ACHN (cell line): Measurements from ENCODE around the gene NR6A1.

Experiments
- DNase-seq: peaks from one replicate; pipeline ENCODE4 v3.0.0-alpha.2; 2015
- in situ Hi-C: cut with HindIII; loops from 2 replicates; pipeline ENCODE4 v1.10.0; 2017; ENCODE audit warnings: low sequenced_read_pairs, low pct_ligation_motif_present, low pct_unique_long_range_greater_than_20kb

NR6A1 gene

DNA sequence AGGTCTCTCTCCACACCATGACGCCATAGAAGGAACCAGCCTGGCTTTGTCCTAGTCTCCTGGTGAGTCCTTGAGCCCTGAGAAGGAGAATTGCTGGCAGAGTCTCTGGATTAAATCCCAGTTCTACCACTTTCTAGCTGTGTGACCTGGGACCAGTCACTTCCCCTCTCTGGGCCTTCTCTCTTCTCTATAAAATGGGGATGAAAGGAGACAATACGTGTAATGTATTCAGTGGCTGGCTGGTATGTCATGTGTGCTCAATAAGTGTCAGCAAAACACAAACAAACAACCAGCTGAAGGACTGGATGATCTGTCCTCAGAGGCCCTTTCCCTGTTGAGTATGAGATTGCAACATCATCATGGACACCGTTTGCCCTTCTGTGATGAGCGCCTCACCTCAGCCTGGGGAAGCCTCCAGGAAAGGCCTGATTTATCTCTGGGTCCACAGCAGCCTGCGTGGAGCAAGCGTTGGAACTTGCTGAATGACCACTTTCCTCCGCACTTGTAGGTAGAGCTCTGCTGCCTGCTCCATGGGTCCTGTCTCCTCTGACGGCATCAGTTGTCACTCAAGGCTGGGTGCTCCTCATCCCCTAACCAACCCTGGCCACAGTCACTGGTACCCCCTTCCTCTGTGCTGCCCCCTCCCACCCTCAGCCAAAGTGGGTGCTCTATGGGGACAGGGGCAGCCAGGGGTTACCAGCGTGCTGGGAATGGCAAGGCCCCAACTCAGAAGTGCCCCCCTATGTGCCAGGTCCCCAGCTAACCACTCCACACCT lies 260.3 kb downstream of the NR6A1 start:
- DNase-seq, result no peak
- in situ Hi-C loops, result no loop called here

GRCh38 chr9:124507880-124508423 lies 263.2 kb downstream of the NR6A1 start:
- no peak for DNase-seq
- in situ Hi-C loops, result no loop called here

- no peak for DNase-seq
- in situ Hi-C loops, result no loop called here
Observed at GRCh38 chr9:124506931-124507879, 263.9 kb downstream of the NR6A1 start, which contains the start of gene NR5A1. Gene NR5A1, minus strand, starts transcription at chr9:124507399. Its CDS starts 4,004 bp downstream, at chr9:124503395.

DNA sequence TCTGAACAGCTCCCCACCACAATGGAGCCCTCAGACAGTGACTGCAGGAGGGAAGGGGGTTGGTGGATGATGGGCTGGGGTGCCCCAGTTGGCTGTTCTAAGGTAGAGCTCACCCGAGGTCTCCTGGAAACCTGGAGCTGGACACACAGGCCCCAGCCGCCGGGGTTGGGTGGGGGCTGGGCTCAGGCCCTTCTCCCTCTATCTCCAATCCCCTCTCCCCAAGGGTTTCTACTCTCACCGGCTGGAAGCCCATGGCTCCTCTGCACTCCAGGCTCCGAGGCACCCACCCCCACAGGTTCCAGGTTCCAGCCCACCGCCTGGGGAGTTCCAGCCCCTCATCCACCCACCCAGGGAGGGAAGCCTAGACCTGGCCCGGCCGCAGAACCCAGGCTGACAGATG lies 264.7 kb downstream of the NR6A1 start:
- in situ Hi-C loops, result no loop called here
- no peak for DNase-seq

GRCh38 chr9:124505901-124506346 lies 265.2 kb downstream of the NR6A1 start:
- in situ Hi-C loops, result no loop called here
- no peak for DNase-seq

- no peak for DNase-seq
- in situ Hi-C loops, result no loop called here
Observed at GRCh38 chr9:124505006-124505900, 265.9 kb downstream of the NR6A1 start.

DNA sequence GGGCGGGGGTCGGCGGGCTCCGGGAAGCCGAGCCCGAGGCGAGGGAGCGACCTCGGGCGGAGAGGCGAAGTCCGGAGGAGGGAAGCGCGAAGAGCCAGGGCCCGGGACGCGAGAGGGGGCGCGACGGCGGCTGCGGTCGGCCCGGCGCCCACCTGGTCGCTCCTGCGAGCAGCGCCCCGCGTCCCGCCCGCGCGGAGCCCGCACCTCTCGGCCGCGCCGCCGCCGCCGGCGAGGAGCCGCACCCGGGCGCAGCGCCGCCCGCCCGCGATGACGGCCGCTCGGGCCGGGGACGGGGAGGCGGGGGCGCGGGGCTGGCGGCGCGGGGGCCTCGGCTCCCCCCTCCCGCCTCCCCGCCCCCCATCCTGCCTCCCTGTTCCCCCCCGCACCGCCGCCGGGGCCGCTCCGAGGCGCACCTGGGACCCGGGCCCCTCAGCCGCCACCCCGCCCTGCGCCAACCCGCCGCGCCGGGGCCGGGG lies 266.5 kb downstream of the NR6A1 start:
- no peak for DNase-seq
- in situ Hi-C loops, result no loop called here

DNA sequence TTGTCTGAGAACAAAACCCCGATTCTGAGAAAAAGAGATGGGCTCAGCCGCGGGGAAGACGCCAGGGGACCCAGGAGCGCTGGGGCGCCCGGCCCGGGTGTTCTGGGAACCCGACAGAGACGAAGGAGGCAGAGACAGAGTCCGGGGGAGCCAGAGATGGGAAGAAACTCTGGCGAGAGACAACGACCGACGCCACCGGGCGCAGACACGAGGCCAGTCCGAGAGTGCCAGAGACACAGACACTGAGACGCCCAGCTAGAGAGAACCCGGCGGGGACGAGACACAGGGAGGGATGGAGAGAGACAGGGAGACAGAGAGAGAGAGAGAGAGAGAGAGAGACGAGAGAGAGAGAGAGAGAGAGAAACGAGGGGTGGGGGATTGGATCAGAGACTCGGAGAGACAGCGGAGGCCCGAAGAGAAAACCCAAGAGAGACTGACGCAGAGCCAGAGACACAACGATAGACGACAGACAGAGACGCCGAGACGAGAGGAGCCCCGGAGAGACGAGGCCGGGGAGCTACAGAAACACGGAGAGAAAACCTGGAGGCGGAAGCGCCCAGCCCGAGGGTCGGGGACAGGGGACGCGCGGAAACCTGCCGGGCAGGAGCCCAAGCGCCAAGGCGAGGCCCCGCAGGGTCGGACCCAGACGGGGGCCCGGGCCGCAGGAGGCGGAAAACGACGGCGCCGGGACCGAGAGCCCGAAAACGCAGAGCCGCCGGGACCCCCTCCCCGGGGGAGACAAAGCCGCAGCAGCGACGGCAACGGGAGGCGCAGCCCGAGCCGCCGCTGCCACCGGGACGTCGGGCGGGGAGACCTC lies 267.2 kb downstream of the NR6A1 start:
- in situ Hi-C loops, result no loop called here
- no peak for DNase-seq

GRCh38 chr9:124502711-124503702 lies 268.1 kb downstream of the NR6A1 start:
- no peak for DNase-seq
- in situ Hi-C loops, result no loop called here

DNA sequence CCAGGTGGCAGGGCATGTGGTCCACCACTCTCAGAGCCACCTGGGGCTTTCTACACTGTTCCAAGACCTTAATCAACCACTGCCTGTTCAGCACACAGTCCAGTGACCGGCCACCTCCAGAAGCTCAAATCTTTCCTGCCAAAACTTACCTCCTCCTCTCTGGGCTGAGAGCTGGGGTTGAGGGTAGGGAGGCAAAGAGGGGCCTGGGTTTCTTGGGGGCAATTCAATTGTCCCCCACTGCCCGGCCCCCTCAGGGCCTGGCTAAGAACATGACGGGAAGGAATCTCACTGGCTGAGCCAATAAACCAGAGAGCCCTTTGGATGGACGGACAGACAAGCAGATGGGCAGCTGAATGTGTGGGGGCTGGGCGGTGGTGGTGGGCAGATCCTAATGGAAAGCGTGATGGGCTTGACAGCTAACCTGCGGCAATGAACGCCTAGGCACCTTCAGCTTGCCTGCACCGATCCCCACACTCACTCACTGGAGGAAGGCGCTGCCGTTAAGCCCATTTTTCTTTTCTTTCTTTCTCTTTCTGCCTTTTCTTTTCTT lies 269.3 kb downstream of the NR6A1 start:
- DNase-seq, result no peak
- in situ Hi-C loops, result no loop called here

GRCh38 chr9:124500796-124501611 lies 270.1 kb downstream of the NR6A1 start:
- in situ Hi-C loops, result no loop called here
- no peak for DNase-seq

- in situ Hi-C loops, result no loop called here
- no peak for DNase-seq
Observed at GRCh38 chr9:124500028-124500795, 270.9 kb downstream of the NR6A1 start.

GRCh38 chr9:124499216-124499615 lies 271.9 kb downstream of the NR6A1 start:
- in situ Hi-C loops, result no loop called here
- DNase-seq, result no peak

GRCh38 chr9:124498499-124499146 lies 272.5 kb downstream of the NR6A1 start:
- in situ Hi-C loops, result no loop called here
- no peak for DNase-seq
